Ishikawa (cell line): Measurements from ENCODE around the gene PSTPIP1.

Experiments used
- CEBPB ChIP-seq: IDR thresholded peaks from 2 replicates; pipeline ENCODE4 v1.6.1; 2012
- CREB1 ChIP-seq: IDR thresholded peaks from 2 replicates; pipeline ENCODE4 v1.6.1; 2012; ENCODE audit warnings: low read depth
- EGR1 ChIP-seq: IDR thresholded peaks from 2 replicates; pipeline ENCODE4 v1.6.1; 2012
- EP300 ChIP-seq: IDR thresholded peaks from 2 replicates; pipeline ENCODE4 v1.6.1; 2012; ENCODE audit warnings: borderline replicate concordance
- FOXM1 ChIP-seq: IDR thresholded peaks from 2 replicates; pipeline ENCODE4 v1.6.1; 2012; ENCODE audit warnings: low read depth, borderline replicate concordance
- MAX ChIP-seq: IDR thresholded peaks from 2 replicates; pipeline ENCODE4 v1.6.1; 2012
- NFIC ChIP-seq: IDR thresholded peaks from 2 replicates; pipeline ENCODE4 v1.6.1; 2012
- RAD21 ChIP-seq: IDR thresholded peaks from 2 replicates; pipeline ENCODE4 v1.6.1; 2012; ENCODE audit warnings: low read depth
- TAF1 ChIP-seq: IDR thresholded peaks from 2 replicates; pipeline ENCODE4 v1.6.1; 2012; ENCODE audit warnings: low read depth, mild to moderate bottlenecking
- TCF12 ChIP-seq: IDR thresholded peaks from 2 replicates; pipeline ENCODE4 v1.6.1; 2012; ENCODE audit warnings: low read depth
- TEAD4 ChIP-seq: IDR thresholded peaks from 2 replicates; pipeline ENCODE4 v1.6.1; 2012
- YY1 ChIP-seq: IDR thresholded peaks from 2 replicates; pipeline ENCODE4 v1.6.1; 2012; ENCODE audit warnings: low read depth
- ZBTB7A ChIP-seq: IDR thresholded peaks from 2 replicates; pipeline ENCODE4 v1.6.1; 2012; ENCODE audit warnings: low read depth
- TF ChIP-seq, protein P1 (sequence below): IDR thresholded peaks from 2 replicates; pipeline ENCODE4 v1.6.1; 2012
- TF ChIP-seq, protein P2 (sequence below): IDR thresholded peaks from 2 replicates; pipeline ENCODE4 v1.6.1; 2012; ENCODE audit warnings: low read depth, mild to moderate bottlenecking

Gene PSTPIP1

DNA sequence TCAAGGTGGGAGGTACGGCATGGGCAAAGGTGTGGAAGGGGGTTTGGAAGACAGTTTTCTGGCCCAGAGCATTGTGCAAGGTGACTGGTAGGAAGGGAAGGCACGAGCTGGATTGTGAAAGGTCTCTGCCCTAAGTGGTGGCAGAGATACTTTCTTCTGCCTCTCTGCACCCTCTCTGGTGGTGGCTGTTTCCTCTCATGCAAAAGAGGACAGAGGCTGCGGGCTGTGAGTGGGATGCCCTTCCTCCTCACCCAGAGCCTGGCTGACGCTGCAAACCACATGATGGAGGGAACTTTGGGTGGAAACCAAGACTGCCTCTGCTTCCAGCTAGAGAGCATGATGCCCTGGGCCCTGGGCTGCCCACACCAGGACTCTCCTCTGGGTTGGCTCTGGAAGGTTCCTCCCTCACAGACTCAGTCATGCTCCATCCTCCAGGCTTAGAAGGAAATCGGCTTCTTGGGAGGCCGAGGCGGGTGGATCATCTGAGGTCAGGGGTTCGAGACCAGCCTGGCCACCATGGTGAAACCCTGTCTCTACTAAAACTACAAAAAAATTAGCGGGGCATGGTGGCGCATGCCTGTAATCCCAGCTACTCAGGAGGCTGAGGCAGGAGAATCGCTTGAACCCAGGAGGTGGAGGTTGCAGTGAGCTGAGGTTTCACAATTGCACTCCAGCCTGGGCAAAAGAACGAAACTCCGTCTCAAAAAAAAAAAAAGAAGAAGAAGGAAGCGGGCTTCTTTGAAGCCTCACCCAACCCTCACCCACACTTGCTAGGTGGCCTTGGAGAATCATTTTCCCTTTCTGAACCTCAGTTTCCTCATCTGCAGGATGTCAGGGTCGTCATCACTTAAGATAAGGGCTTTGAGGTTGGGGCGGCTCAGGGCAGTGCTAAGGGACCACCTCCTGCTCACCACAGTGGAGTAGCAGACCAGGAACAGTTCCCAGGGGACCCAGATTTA lies 8.3 kb downstream of the PSTPIP1 start:
- TF ChIP-seq EP300 (no peak), CREB1 (no peak), TAF1 (no peak), EGR1 (no peak), TCF12 (no peak), FOXM1 (no peak), RAD21 (no peak), TEAD4 (no peak), YY1 (no peak), NFIC (no peak), MAX (no peak), CEBPB (no peak), ZBTB7A (no peak)
- TF ChIP-seq, protein P1, sequence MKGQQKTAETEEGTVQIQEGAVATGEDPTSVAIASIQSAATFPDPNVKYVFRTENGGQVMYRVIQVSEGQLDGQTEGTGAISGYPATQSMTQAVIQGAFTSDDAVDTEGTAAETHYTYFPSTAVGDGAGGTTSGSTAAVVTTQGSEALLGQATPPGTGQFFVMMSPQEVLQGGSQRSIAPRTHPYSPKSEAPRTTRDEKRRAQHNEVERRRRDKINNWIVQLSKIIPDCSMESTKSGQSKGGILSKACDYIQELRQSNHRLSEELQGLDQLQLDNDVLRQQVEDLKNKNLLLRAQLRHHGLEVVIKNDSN = no peak
- TF ChIP-seq, protein P2, sequence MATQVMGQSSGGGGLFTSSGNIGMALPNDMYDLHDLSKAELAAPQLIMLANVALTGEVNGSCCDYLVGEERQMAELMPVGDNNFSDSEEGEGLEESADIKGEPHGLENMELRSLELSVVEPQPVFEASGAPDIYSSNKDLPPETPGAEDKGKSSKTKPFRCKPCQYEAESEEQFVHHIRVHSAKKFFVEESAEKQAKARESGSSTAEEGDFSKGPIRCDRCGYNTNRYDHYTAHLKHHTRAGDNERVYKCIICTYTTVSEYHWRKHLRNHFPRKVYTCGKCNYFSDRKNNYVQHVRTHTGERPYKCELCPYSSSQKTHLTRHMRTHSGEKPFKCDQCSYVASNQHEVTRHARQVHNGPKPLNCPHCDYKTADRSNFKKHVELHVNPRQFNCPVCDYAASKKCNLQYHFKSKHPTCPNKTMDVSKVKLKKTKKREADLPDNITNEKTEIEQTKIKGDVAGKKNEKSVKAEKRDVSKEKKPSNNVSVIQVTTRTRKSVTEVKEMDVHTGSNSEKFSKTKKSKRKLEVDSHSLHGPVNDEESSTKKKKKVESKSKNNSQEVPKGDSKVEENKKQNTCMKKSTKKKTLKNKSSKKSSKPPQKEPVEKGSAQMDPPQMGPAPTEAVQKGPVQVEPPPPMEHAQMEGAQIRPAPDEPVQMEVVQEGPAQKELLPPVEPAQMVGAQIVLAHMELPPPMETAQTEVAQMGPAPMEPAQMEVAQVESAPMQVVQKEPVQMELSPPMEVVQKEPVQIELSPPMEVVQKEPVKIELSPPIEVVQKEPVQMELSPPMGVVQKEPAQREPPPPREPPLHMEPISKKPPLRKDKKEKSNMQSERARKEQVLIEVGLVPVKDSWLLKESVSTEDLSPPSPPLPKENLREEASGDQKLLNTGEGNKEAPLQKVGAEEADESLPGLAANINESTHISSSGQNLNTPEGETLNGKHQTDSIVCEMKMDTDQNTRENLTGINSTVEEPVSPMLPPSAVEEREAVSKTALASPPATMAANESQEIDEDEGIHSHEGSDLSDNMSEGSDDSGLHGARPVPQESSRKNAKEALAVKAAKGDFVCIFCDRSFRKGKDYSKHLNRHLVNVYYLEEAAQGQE = no peak

- TF ChIP-seq, protein P1 = no peak
- TF ChIP-seq ZBTB7A = no peak
- TF ChIP-seq TCF12 = no peak
- no peak for TF ChIP-seq TAF1
- no peak for TF ChIP-seq TEAD4
- TF ChIP-seq EGR1 = no peak
- TF ChIP-seq FOXM1 = no peak
- no peak for TF ChIP-seq CREB1
- TF ChIP-seq EP300 = no peak
- no peak for TF ChIP-seq MAX
- TF ChIP-seq, protein P2 = no peak
- TF ChIP-seq CEBPB = no peak
- TF ChIP-seq NFIC = no peak
- TF ChIP-seq YY1 = no peak
- TF ChIP-seq RAD21 = no peak
Observed at GRCh38 chr15:77004189-77004588, 9.3 kb downstream of the PSTPIP1 start.

- TF ChIP-seq CREB1 (no peak), FOXM1 (no peak), TEAD4 (no peak), RAD21 (no peak), MAX (no peak), TAF1 (no peak), NFIC (no peak), EP300 (no peak), YY1 (no peak), TCF12 (no peak), EGR1 (no peak)
- TF ChIP-seq, protein P2 = no peak
- TF ChIP-seq, protein P1 = no peak
Observed at GRCh38 chr15:77009176-77009575, 14.2 kb downstream of the PSTPIP1 start.
